ENCODE measurements around the gene GSTM5. TPM values are rescaled to one million over a fixed set of nuclear protein-coding genes. Genes with fewer than 3 reads are reported as not detected.

The GSTM5 gene
- total and polyA plus RNA-seq, 2 of the 13 experiments (the other 11 are each of a cell fraction or from before 2014, with no cell fraction given) = not detected

- TF ChIP-seq ZFP36L1 (CRISPR knock-in tag; IDR thresholded peaks at IDR 0.05) = 0 out of 2 replicates have a peak, but pooled peaks have one; percentile 49
- no peak; the same call in 1 of the 2 replicates for TF ChIP-seq ZFP36L2 (CRISPR knock-in tag; IDR thresholded peaks at IDR 0.05)
- TF ChIP-seq SMAD3 (CRISPR knock-in tag; IDR thresholded peaks at IDR 0.05) = peak; percentile 69; the same call in 1 of the 2 replicates
- no peak for TF ChIP-seq ZNF318 (CRISPR knock-in tag; IDR thresholded peaks at IDR 0.05)
- TF ChIP-seq ZNF687 (CRISPR knock-in tag; IDR thresholded peaks at IDR 0.05) = peak; percentile 93
- peak; percentile 79; the same call in 1 of the 2 replicates for TF ChIP-seq TFDP2 (CRISPR knock-in tag; IDR thresholded peaks at IDR 0.05)
- TF ChIP-seq ZNF891 (CRISPR knock-in tag; IDR thresholded peaks at IDR 0.05) = peak; percentile 62; the same call in 1 of the 2 replicates
- no peak for TF ChIP-seq ATF5 (CRISPR knock-in tag; IDR thresholded peaks at IDR 0.05; ENCODE audit: low read depth)
- TF ChIP-seq ZBTB37 (CRISPR knock-in tag; IDR thresholded peaks at IDR 0.05) = no peak
- TF ChIP-seq MBD4 (IDR thresholded peaks at IDR 0.05; ENCODE audit: borderline replicate concordance, low read length) = no peak
- peak; percentile 11; the same call in 1 of the 2 replicates for TF ChIP-seq ZNF292 (CRISPR knock-in tag; IDR thresholded peaks at IDR 0.05; ENCODE audit: borderline replicate concordance, low read depth)
Observed at GRCh38 chr1:109739738-109740614, 27.9 kb downstream of the GSTM5 start (continued).

All from HepG2 (cell line).